Naive thymus-derived CD8-positive, alpha-beta T cell (primary cell): ENCODE measurements around the gene MBD3. TPM values are rescaled to one million over a fixed set of nuclear protein-coding genes. Genes with fewer than 3 reads are reported as not detected.
A peak's percentile ranks its signal among the peaks of the same experiment; 100 is the strongest.

ENCODE experiments used
- ATAC-seq, 2 donors: fragments of 150-1000 bp; cut with Tn5 transposase in 1 of 2; sonication (Bioruptor Pico), chemical (Tn5 transposase) in 1 of 2; 1 replicate in 1 of 2; 2 replicates in 1 of 2; pipeline ENCODE4 v1.10.0; 2021; ENCODE audit warnings: mild to moderate bottlenecking in 2 of 2, moderate library complexity in 2 of 2
- POLR2A ChIA-PET: fragments of 350-600 bp; sonication (Branson Sonifier 250); formaldehyde crosslinking; loops from one replicate; lab custom pipeline; 2021; ENCODE audit warnings: antibody characterized with exemption; lab: Charles Lee
- DNase-seq, 10 donors: peaks; one replicate each; pipeline versions ENCODE4 v3.0.0 to v3.0.0-alpha.2; 2020 to 2022
- H3K27ac Mint-ChIP-seq, 10 donors: one replicate each; pipeline ENCODE4 v1.8.0; 2020 to 2022; ENCODE audit warnings: mild to moderate bottlenecking in 10 of 10, mixed read lengths in 10 of 10, moderate library complexity in 4 of 10, inconsistent platforms in 1 of 10
- H3K27me3 Mint-ChIP-seq, 5 donors: one replicate each; pipeline ENCODE4 v1.8.0; 2021 to 2022; ENCODE audit warnings: mixed read lengths in 5 of 5
- H3K36me3 Mint-ChIP-seq, 3 donors: one replicate each; pipeline ENCODE4 v1.8.0; 2020 to 2022; ENCODE audit warnings: mixed read lengths in 3 of 3, mild to moderate bottlenecking in 2 of 3, inconsistent platforms in 1 of 3
- H3K4me1 Mint-ChIP-seq, 4 donors: one replicate each; pipeline ENCODE4 v1.8.0; 2021 to 2022; ENCODE audit warnings: mixed read lengths in 4 of 4
- H3K4me3 Mint-ChIP-seq, 10 donors: one replicate each; pipeline ENCODE4 v1.8.0; 2020 to 2022; ENCODE audit warnings: mild to moderate bottlenecking in 10 of 10, mixed read lengths in 10 of 10, moderate library complexity in 6 of 10, inconsistent platforms in 1 of 10
- H3K9me3 Mint-ChIP-seq, 9 donors: one replicate each; pipeline ENCODE4 v1.8.0; 2020 to 2022; ENCODE audit warnings: mixed read lengths in 9 of 9, mild to moderate bottlenecking in 3 of 9, inconsistent platforms in 1 of 9, moderate library complexity in 1 of 9
- polyA plus RNA-seq, 3 donors: library from polyadenylated mRNA; unstranded; fragments of 300-500 nt; fragmentation: Illumina TruSeq; gene quantifications; one replicate each; pipeline ENCODE4 v1.2.3, GENCODE V29; 2021
- total RNA-seq, 8 experiments: library from RNA in 2 of 8; stranded (reverse) in 2 of 8; gene quantifications; one replicate each; pipeline ENCODE4 v1.2.3 and lab custom pipeline; 2021 to 2026

MBD3 gene
- total and polyA plus RNA-seq, 5 experiments from 2014 or later = 9.6 to 77.4 (median 23.5) TPM

GRCh38 chr19:1563251-1563650, 29.4 kb downstream of the MBD3 start:
- POLR2A ChIA-PET = no interaction called here
- no peak for ATAC-seq
- H3K4me1 Mint-ChIP-seq = peaks cover 0 to 6% (median 0%) of the 10 kb centered on the region in 4 donors
- H3K36me3 Mint-ChIP-seq = no peaks in the 10 kb centered on the region
- peak in 1 of 10 donors; percentile 21 for DNase-seq
- no peaks in the 10 kb centered on the region for H3K9me3 Mint-ChIP-seq
- peak overlapping the region in 1 of 10 donors; percentile 18 for H3K27ac Mint-ChIP-seq
- no peaks in the 10 kb centered on the region for H3K27me3 Mint-ChIP-seq
- H3K4me3 Mint-ChIP-seq = peak overlapping the region in 1 of 10 donors; percentile 4

- DNase-seq (peak in 1 of 10 donors; percentile 50), ATAC-seq (no peak)
- Mint-ChIP-seq H3K27me3 (no peaks in the 10 kb centered on the region), H3K9me3 (no peaks in the 10 kb centered on the region), H3K4me1 (peaks cover 0 to 6% (median 0%) of the 10 kb centered on the region in 4 donors), H3K36me3 (no peaks in the 10 kb centered on the region), H3K4me3 (no peak overlapping the region), H3K27ac (no peak overlapping the region)
- POLR2A ChIA-PET = no interaction called here
Observed at GRCh38 chr19:1561236-1561842, 31.3 kb downstream of the MBD3 start.

DNA sequence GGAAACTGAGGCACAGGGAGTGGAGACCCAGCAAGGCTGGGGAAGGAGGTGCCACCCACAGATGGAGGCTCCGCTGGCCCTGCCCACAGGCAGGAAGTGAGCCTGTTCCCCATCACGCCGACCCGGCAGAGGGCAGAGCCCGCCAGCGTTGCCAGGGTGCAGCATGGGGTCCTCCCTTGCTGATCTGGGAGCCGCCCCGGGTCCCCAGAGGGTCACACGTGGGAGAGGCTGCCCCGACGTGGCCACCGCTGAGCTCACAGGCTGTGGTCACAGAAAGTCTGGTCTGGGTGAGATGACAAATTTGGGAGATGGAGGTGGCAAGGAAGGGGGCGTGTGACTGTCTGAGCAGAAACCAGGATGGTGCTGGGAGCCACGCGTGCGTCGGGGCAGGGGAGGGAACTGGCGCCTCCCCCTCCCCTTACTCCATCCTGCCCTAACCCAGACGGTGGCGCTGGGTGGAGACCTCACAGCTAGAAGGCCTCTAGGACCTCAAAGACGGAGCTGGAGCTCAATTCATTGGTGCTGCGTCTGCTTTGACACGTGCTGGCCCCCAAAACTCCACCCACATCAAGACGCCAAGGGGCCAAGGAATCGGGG, 32.3 kb downstream of the MBD3 start:
- no peak for ATAC-seq
- POLR2A ChIA-PET = no interaction called here
- Mint-ChIP-seq H3K27ac (no peak overlapping the region), H3K9me3 (no peaks in the 10 kb centered on the region), H3K36me3 (no peaks in the 10 kb centered on the region), H3K4me3 (no peak overlapping the region), H3K27me3 (no peaks in the 10 kb centered on the region), H3K4me1 (peaks cover 0 to 6% (median 0%) of the 10 kb centered on the region in 4 donors)
- DNase-seq = no peak

GRCh38 chr19:1558552-1558951, 34.1 kb downstream of the MBD3 start:
- POLR2A ChIA-PET = no interaction called here
- ATAC-seq (no peak), DNase-seq (no peak)
- peaks cover 0 to 6% (median 0%) of the 10 kb centered on the region in 4 donors for H3K4me1 Mint-ChIP-seq
- H3K9me3 Mint-ChIP-seq = no peaks in the 10 kb centered on the region
- no peaks in the 10 kb centered on the region for H3K36me3 Mint-ChIP-seq
- no peaks in the 10 kb centered on the region for H3K27me3 Mint-ChIP-seq
- H3K4me3 Mint-ChIP-seq = no peak overlapping the region
- no peak overlapping the region for H3K27ac Mint-ChIP-seq

DNA sequence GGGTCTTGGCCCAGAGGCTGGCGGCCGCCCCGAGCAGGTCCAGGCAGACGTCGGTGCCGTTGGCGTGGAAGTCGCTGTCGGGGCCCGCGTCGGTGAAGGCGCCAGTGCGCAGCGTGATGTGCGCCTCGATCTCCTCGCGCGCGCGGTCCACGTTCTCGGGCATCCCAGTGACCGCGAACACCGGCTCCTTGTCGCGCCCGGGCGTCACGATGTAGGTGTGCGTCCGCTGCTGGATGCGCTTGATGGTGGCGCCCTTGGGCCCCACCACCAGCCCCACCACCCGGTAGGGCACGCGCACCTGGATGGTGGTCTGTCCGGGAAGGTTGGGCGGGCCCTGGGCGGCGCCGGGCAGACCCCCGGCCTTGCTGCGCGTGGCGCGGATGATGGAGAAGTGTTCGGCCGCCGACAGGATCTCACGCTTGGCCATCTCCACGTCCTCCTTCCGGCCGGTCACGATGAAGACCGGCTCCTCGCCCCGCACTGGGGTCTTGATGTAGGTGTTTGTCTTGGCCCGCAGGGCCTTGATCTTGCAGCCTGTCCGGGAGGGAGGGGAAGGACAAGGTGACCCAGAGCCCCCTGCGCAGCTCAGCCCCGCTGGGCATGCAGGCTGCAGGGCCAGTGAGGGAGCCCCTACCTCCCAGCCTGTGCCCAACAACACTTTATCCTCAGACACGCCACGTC, 36.1 kb downstream of the MBD3 start:
- ATAC-seq (no peak), DNase-seq (no peak)
- H3K9me3 Mint-ChIP-seq = no peaks in the 10 kb centered on the region
- peaks cover 0 to 11% (median 7%) of the 10 kb centered on the region in 5 donors for H3K27me3 Mint-ChIP-seq
- no peak overlapping the region for H3K4me3 Mint-ChIP-seq
- POLR2A ChIA-PET = interaction anchor here (0.6 kb wide), 1 partner anchor 13 kb away, joined by 6 read pairs; no protein-coding TSS in a partner anchor
- H3K27ac Mint-ChIP-seq = no peak overlapping the region
- H3K4me1 Mint-ChIP-seq = peaks cover 0 to 6% (median 0%) of the 10 kb centered on the region in 4 donors
- H3K36me3 Mint-ChIP-seq = no peaks in the 10 kb centered on the region

GRCh38 chr19:1555487-1556389, 36.9 kb downstream of the MBD3 start:
- ATAC-seq = no peak
- POLR2A ChIA-PET = no interaction called here
- H3K4me3 Mint-ChIP-seq = no peak overlapping the region
- no peak overlapping the region for H3K27ac Mint-ChIP-seq
- no peaks in the 10 kb centered on the region for H3K36me3 Mint-ChIP-seq
- peaks cover 0 to 14% (median 7%) of the 10 kb centered on the region in 5 donors for H3K27me3 Mint-ChIP-seq
- DNase-seq = no peak
- no peaks in the 10 kb centered on the region for H3K9me3 Mint-ChIP-seq
- H3K4me1 Mint-ChIP-seq = peaks cover 0 to 6% (median 0%) of the 10 kb centered on the region in 4 donors

DNA sequence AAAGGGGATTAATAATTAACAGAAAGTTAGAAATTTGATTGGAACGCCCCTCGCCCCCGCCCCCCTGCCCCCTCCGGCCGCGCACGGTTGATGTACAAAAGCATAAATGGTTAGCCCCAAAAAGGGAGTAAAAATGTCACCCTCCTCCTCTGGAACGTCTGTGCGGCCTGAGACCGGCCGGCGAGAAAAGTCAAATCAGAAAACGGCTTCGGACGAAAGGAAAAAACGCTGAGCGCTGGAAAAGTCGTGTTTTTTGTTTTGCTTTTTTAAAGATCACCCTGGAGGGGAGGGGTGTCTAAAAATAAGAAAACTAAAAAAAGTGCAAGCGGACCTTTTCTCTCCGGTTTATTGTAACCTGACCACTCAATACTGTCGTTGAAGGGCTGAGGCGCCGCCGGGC, 37.7 kb downstream of the MBD3 start:
- peaks cover 0 to 1% (median 0%) of the 10 kb centered on the region in 4 donors for H3K4me1 Mint-ChIP-seq
- H3K4me3 Mint-ChIP-seq = no peak overlapping the region
- ATAC-seq (no peak), DNase-seq (no peak)
- no peaks in the 10 kb centered on the region for H3K36me3 Mint-ChIP-seq
- POLR2A ChIA-PET = no interaction called here
- H3K27me3 Mint-ChIP-seq = peaks cover 0 to 18% (median 7%) of the 10 kb centered on the region in 5 donors
- H3K9me3 Mint-ChIP-seq = no peaks in the 10 kb centered on the region
- no peak overlapping the region for H3K27ac Mint-ChIP-seq

GRCh38 chr19:1553415-1553814, 39.2 kb downstream of the MBD3 start:
- POLR2A ChIA-PET = interaction anchor here (0.6 kb wide), 1 partner anchor 11 kb away, joined by 4 read pairs; no protein-coding TSS in a partner anchor
- Mint-ChIP-seq H3K4me3 (no peak overlapping the region), H3K4me1 (peaks cover 0 to 1% (median 0%) of the 10 kb centered on the region in 4 donors), H3K27me3 (peaks cover 0 to 18% (median 11%) of the 10 kb centered on the region in 5 donors), H3K27ac (no peak overlapping the region), H3K36me3 (no peaks in the 10 kb centered on the region), H3K9me3 (no peaks in the 10 kb centered on the region)
- DNase-seq (no peak), ATAC-seq (no peak)

DNA sequence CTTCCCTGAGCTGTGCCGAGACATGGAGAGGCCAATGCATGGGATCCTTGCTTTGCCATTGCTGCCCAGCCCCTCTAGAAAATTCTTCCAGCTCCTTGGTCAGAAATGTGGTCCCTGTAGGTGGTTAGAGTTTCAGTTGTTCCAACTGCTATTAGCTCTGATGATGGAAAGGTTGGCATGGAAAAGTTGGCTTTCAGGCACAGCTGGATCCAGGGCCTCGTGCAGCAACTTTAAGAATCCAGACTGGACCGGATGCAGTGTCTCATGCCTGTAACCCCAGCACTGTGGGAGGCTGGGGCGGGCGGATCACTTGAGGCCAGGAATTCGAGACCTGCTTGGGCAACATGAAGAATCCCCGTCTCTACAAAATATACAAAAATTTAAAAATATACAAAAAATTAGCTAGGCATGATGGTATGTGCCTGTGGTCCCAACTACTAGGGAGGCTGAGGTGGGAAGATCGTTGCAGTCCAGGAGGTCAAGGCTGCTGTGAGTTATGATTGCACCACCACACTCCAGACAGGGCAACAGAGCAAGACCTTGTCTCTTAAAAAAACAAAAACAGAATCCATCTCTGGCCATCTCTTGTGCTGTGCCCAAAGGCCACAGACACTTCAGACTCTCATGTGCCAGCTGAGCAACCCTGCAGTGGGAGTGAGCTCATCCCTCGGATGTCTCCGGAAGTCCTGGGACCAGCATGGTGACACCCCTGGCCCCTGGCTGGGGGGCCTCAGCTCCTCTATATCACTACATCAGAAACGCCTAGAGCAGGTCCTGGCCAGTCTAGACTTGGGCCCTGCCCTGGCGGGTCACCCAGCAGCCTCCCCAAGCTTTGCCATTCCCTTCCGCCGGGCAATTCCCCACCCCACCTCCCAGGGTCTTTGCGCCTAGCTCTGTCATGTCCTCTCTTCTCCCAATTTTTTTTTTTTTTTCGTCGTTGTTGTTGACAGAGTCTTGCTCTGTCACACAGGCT, 41.3 kb downstream of the MBD3 start:
- H3K27me3 Mint-ChIP-seq = peaks cover 0 to 23% (median 11%) of the 10 kb centered on the region in 5 donors
- H3K4me3 Mint-ChIP-seq = no peak overlapping the region
- POLR2A ChIA-PET = interaction anchor here (0.6 kb wide), 1 partner anchor 48 kb away, joined by 4 read pairs; no protein-coding TSS in a partner anchor

GRCh38 chr19:1549332-1549945, 43.2 kb downstream of the MBD3 start:
- Mint-ChIP-seq H3K9me3 (no peaks in the 10 kb centered on the region), H3K27ac (no peak overlapping the region), H3K27me3 (peaks cover 0 to 38% (median 11%) of the 10 kb centered on the region in 5 donors), H3K36me3 (no peaks in the 10 kb centered on the region), H3K4me1 (peaks cover 3 to 6% (median 4%) of the 10 kb centered on the region in 4 donors), H3K4me3 (no peak overlapping the region)
- DNase-seq (no peak), ATAC-seq (no peak)
- POLR2A ChIA-PET = no interaction called here

More for the DNA sequence above, 41.3 kb downstream of the MBD3 start:
- H3K4me1 Mint-ChIP-seq = peaks cover 0 to 1% (median under 1%) of the 10 kb centered on the region in 4 donors
- no peaks in the 10 kb centered on the region for H3K36me3 Mint-ChIP-seq
- DNase-seq (no peak), ATAC-seq (no peak)
- H3K27ac Mint-ChIP-seq = no peak overlapping the region
- H3K9me3 Mint-ChIP-seq = no peaks in the 10 kb centered on the region

DNA sequence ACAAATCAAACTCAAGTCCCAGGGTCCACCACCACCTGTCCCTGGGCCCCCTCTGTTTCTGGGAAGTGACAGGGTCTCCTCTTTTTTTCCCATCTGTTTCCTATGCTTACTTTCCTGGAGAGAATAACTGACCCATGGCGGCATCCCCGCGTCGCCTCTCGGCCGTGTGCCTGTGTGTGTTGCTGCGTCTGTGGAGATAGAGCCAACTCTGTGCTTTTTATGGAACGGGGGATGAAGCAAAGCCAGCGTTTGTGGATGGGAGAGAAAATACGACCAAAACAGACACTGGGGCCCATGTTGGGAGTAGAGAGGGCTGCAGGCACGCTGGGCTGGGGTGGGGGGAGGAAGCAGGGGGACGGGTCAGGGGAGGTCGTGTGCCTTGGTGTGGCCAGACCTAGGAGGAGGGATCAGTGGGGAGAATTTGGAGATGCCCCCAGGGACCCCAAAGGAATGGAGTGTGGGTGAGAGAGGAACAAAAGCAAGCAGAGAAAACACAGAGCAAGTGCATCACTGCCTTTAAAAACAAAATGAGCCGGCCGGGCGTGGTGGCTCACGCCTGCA, 52.2 kb downstream of the MBD3 start:
- DNase-seq (no peak), ATAC-seq (no peak)
- Mint-ChIP-seq H3K9me3 (no peaks in the 10 kb centered on the region), H3K27ac (peak overlapping the region in 1 of 10 donors; percentile 43), H3K36me3 (no peaks in the 10 kb centered on the region), H3K4me3 (no peak overlapping the region), H3K27me3 (peaks cover 10 to 64% (median 14%) of the 10 kb centered on the region in 5 donors), H3K4me1 (no peaks in the 10 kb centered on the region)
- POLR2A ChIA-PET = interaction anchor here (0.7 kb wide), 1 partner anchor 250 kb away, joined by 7 read pairs; no protein-coding TSS in a partner anchor
